Tongue (tissue), 2 donors: Measurements from ENCODE around the gene MTR. TPM values are rescaled to one million over a fixed set of nuclear protein-coding genes. Genes with fewer than 3 reads are reported as not detected.

Experiments used
- DNase-seq: peaks from one replicate; pipeline ENCODE4 v3.0.0-alpha.2; 2015
- total RNA-seq: library from RNA; depleted of rRNA; stranded (reverse); fragments of >200 nt; gene quantifications from one replicate; pipeline ENCODE4 v1.2.3, GENCODE V29; 2014

Gene MTR
- total RNA-seq = 39.7 TPM

DNA sequence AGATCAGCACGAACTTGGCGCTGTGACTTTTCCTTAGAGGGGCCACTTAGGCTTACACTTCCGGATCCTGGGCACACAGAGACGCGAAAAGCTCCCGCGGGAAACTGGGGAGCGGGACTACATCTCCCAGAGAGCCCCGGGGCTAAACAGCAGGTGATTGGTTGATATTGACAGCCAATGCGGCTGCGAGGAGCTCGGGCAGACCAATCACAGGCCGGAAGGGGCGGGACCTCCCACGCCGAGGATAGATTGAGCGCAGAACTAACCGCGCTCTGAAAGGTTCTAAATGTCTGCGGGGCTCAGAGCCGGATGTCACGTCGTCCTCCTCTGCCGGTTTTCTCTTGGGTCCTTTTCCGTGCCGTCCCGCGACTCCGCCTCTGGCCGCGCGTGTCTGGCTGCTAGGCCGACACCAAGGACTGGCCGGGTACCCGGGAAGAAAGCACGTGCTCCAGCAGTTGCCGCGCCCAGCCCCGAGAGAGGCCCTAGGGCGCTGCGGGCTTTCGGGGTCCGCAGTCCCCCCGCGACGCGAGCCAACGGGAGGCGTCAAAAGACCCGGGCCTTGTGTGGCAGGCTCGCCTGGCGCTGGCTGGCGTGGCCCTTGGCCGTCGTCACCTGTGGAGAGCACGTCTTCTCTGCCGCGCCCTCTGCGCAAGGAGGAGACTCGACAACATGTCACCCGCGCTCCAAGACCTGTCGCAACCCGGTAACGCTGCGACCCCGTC lies at the start of gene MTR:
Gene MTR (plus strand): TSS at position 258 of the 722 bp plus-strand sequence. CDS start 412 bp downstream, at position 670.
- peak; percentile 99 for DNase-seq

GRCh38 chr1:236746785-236747184 lies 48.3 kb upstream of the MTR start:
- DNase-seq = no peak

GRCh38 chr1:236747311-236747985 lies 47.6 kb upstream of the MTR start:
- DNase-seq = no peak

DNA sequence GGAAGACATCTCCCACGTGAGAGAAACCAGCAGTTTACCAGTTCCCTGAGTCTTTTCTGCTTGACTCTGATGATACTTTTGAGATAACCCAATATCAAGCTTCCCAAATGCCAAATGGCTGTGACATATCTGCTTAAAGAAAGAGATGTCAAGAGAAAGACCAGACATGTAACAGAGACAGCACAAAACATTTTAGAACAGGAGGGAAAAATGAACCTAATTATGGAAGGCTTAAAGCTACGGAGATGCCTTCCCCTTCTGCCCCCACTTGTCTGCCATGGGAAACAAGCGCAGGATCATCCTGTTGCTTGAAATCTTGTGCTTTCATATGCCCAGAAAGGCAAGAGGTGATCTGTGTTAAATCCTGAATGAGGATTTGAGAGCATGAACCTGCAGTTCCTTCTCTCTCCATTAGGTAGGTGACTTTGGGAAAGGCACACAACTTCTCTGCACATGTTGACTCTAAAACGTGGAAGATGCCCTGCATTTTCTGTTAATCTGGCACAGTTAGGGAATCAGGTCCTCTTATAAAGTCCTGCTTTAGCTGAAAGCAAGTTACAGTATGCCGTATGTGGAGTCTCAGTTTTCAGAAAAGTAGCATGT lies 46.7 kb upstream of the MTR start:
- no peak for DNase-seq

- DNase-seq = no peak
Observed at GRCh38 chr1:236750928-236751327, 44.2 kb upstream of the MTR start.

GRCh38 chr1:236751385-236751784 lies 43.7 kb upstream of the MTR start:
- DNase-seq = no peak

DNA sequence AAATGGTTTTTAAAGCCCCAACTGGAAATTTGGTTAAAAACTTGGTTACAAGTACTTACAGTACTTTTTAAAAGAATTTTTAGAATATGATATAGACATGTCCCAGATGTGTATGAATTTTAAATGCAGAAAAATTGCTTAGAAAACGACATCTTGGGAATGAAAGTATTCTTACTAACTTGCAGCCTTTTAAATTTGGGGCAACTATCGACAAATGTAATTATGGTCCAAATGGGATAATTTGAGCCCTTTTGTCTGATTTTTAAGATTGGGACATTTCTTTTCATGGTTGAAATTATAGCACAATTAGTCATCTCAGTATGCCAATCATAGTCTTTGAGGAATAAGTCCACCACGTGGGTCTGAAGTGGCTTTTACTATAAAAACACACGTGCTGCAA lies 43.2 kb upstream of the MTR start:
- DNase-seq = no peak

DNA sequence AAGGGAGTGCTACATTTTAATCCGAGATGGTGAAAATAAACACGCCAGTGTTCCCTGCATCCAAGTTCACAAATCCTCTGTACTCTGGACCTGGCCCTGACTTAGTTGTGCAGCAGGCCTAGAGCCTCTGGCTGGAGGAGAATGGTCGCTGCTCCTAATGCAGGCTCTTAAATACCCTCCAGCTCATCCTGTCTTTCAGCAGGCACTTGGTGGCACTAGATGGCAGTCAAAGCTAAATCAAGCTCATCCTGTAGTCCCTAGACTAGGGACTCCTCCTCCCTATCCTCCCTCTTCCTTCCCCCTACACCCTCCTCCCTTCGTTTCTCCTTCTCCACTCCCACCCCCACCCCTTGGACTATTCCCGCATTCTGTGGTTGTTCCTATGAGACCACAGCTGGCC lies 41.6 kb upstream of the MTR start:
- peak; percentile 18 for DNase-seq

- no peak for DNase-seq
Observed at GRCh38 chr1:236753964-236754363, 41.1 kb upstream of the MTR start.

- DNase-seq = no peak
Observed at GRCh38 chr1:236754525-236755210, 40.4 kb upstream of the MTR start.

DNA sequence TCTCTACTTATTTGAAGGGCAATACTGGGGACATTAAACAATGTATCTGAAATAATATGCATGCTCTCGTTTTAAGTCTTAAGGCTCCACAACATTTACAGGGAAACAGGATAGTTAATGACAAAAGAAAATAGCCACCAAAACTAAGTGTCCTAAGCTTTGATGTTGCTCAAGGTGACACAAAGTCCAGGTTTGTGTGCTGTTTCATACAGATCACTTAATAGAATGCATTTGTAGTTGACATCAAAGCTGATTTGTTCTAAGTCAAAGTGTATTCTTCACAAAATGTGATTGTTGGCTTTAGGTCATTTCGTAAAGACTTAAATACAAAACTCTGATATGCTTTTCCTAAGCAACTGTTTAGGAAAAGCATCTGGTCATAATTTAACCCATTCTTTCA lies 37.5 kb upstream of the MTR start:
- no peak for DNase-seq

- DNase-seq = peak; percentile 64
Observed at GRCh38 chr1:236759252-236759859, 35.7 kb upstream of the MTR start.

DNA sequence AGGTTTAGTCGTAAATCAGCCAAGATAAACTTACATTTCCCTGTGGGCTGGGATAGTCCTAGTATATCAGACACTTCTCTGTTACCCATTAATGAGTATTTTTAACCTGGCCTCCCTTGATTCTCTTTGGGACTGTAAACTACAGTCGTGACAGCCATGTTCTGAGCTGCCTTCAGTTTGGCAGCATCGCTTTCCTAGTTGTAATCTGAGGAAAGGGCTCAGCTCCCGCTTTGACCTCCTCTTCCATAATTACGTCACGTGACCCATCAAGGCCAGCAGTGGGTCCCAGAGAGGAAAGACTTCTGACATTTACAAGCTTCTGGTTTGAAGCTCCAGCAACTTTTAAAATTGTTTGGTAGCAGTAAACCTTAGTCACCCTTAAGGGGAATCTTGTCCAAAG lies 34.6 kb upstream of the MTR start:
- DNase-seq = no peak

DNA sequence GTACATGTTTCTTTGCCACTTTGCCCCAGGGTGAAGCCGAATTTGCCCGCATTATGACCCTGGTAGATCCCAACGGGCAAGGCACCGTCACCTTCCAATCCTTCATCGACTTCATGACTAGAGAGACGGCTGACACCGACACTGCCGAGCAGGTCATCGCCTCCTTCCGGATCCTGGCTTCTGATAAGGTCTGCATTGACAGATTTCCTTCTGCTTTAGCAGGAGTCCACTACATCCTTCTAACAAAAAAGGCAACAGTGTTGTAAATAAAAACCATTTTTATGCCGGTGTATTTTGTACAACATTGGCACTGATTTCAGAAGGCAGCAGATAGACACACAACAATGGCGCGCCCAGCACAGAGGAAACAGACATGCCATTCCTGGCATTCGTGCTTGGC lies 34.1 kb upstream of the MTR start:
- DNase-seq = no peak

GRCh38 chr1:236761397-236762132 lies 33.5 kb upstream of the MTR start:
- DNase-seq = no peak

DNA sequence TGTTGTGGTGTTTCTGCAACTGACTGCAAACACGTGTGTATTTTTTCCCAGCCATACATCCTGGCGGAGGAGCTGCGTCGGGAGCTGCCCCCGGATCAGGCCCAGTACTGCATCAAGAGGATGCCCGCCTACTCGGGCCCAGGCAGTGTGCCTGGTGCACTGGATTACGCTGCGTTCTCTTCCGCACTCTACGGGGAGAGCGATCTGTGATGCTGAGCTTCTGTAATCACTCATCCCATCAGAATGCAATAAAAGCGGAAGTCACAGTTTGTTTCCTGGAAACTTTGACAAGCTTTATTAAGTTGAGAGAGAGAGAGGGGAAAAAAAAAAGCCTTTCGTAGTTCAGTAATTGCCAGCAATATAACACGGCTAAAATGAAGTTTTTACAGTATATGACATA lies 32.7 kb upstream of the MTR start:
- no peak for DNase-seq

DNA sequence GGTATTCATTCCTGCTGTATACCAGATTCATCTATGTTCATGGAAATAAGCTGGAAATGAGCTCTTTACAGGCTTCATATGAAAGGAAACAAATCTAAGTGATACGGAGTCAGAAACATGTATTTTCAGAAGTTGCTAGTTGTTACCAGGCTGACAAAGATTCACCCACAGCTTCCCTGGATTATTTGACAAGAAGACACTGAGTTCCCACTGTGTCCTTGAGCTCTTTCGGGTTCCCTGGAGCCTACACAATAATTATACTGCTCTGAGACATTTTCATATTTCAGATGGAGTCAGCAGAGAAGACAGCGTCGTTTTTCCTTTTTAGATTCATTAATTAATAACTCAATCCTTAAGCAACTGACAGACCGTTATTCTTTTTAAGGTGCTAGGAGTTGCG lies 29.3 kb upstream of the MTR start:
- no peak for DNase-seq

GRCh38 chr1:236766506-236766905 lies 28.6 kb upstream of the MTR start:
- no peak for DNase-seq

DNA sequence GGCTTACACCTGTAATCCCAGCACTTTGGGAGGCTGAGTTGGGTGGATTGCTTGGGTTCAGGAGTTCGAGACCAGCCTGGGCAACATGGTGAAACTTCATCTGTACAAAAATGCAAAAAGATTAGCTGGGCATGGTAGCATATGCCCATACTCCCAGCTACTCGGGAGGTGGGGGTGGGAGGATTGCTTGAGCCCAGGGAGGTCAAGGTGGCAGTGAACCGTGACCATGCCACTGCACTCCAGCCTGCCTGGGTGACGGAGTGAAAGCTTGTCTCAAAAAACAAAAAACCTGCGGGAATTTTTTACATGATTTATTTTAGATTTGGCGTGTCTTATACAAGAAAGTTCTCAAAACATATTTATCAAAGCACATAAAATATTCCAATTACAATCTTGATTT lies 27.8 kb upstream of the MTR start:
- no peak for DNase-seq

DNA sequence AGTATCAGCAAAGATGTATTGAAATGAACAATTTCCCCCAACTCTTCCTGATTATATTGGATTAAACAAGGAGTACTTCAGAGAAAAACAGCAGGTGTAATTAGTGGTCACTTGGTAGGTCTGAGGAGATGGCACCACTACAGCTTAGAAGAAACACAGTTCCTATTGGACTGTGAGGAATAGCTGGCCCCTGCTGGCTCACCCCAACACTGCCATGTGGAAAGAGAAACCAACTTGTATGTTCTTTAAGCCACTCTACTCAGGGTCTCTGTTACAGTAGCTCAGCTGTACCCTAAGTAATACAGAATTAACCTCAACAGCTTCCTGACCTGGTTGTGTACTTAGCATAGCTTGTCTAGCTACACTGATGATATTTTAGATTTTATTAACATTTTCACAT lies 26.5 kb upstream of the MTR start:
- no peak for DNase-seq

DNA sequence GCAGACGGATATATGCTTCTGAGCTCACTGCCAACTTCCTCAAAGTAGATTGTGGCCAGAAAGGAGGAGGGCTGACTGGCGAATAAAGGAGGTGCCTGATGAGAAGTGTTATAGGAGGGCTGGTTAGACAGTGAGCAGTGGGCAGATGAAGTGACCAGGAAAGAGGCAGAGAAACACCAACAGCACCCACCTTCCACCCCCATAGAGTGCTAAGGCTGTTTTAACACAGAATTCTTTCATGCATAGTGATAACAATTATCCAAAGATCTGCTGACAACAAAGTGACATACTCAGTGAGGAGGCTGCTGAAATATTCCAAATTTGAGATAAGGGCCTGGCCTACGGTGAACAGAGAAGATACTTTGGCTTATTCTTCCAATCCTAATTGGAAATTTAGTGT lies 21.2 kb upstream of the MTR start:
- DNase-seq = no peak

- DNase-seq = peak; percentile 42
Observed at GRCh38 chr1:236774926-236775325, 20.2 kb upstream of the MTR start.
